ENCODE data around the gene STAM. TPM values are rescaled to one million over a fixed set of nuclear protein-coding genes. Genes with fewer than 3 reads are reported as not detected.
A peak's percentile ranks its signal among the peaks of the same experiment; 100 is the strongest.

Gene STAM
- 27.8 and 28.9 TPM in 2 replicates for polyA plus RNA-seq (2013)

GRCh38 chr10:17643755-17644484, at the start of gene STAM:
Gene STAM, plus strand, starts transcription at chr10:17644151. Its CDS starts 189 bp downstream, at chr10:17644340.
- no peaks in the 10 kb centered on the region for H3K9me3 ChIP-seq (ENCODE audit: insufficient read depth, low read depth, low read length)
- peak within 1 kb of the TSS; percentile 91 for H3K18ac ChIP-seq (ENCODE audit: low read length)
- H3K4me1 ChIP-seq (ENCODE audit: control insufficient read depth in 1 of 2, insufficient read depth in 2 of 2, low read length in 2 of 2): peaks cover 0 to 2% of the 10 kb centered on the region in 2 experiments
- H3K27ac ChIP-seq (ENCODE audit: low read depth, low read length): peak within 1 kb of the TSS; percentile 92
- peak within 1 kb of the TSS; percentile 94 for H2BK120ac ChIP-seq (ENCODE audit: insufficient read depth, low read length, poor library complexity)
- peak within 1 kb of the TSS; percentile 96 for H3K14ac ChIP-seq (ENCODE audit: low read length)
- peak within 1 kb of the TSS; percentile 97 for H2BK5ac ChIP-seq (ENCODE audit: low read depth, low read length, poor library complexity)
- H3K36me3 ChIP-seq (ENCODE audit: control insufficient read depth in 1 of 2, insufficient read depth in 2 of 2, low read length in 2 of 2): no peaks in the 10 kb centered on the region
- H3K27me3 ChIP-seq (ENCODE audit: insufficient read depth, low read length): no peaks in the 10 kb centered on the region
- H3K4ac ChIP-seq (ENCODE audit: low read depth, low read length): peak within 1 kb of the TSS; percentile 90
- peak; percentile 91 to 92 for DNase-seq
- H3K23ac ChIP-seq (ENCODE audit: low read length): no peak within 1 kb of the TSS
- peak within 1 kb of the TSS; percentile 93 for H3K9ac ChIP-seq (ENCODE audit: low read length)
- peak within 1 kb of the TSS; percentile 96 for H3K4me2 ChIP-seq (ENCODE audit: low read length)
- H4K8ac ChIP-seq (ENCODE audit: low read depth, low read length): peak within 1 kb of the TSS; percentile 92
- H2BK12ac ChIP-seq (ENCODE audit: low read length): peak within 1 kb of the TSS; percentile 76
- peak within 1 kb of the TSS; percentile 93 for H3K4me3 ChIP-seq (ENCODE audit: low read depth, low read length)
- peak within 1 kb of the TSS; percentile 86 for H4K12ac ChIP-seq (ENCODE audit: low read depth, low read length)
- H2AFZ ChIP-seq (ENCODE audit: insufficient read depth, low read length, poor library complexity): peak within 1 kb of the TSS; percentile 88
- peaks cover 9% of the 10 kb centered on the region for H3K79me2 ChIP-seq (ENCODE audit: control insufficient read depth, insufficient read depth, low read length, poor library complexity)
- peak within 1 kb of the TSS; percentile 96 for H4K91ac ChIP-seq (ENCODE audit: low read depth, low read length)
- H2AK5ac ChIP-seq (ENCODE audit: low read length): peak within 1 kb of the TSS; percentile 76
- no CpG with 5 or more reads among the region's 37 CpGs for WGBS (ENCODE audit: extremely low coverage, insufficient coverage, insufficient read length)
- peaks cover 13% of the 10 kb centered on the region for H3K79me1 ChIP-seq (ENCODE audit: low read length)

GRCh38 chr10:17597386-17597785, 46.6 kb upstream of the STAM start:
- Histone ChIP-seq H3K4me3 (ENCODE audit: low read depth, low read length) (no peak overlapping the region), H4K8ac (ENCODE audit: low read depth, low read length) (no peak overlapping the region), H2AK5ac (ENCODE audit: low read length) (no peak overlapping the region), H2BK12ac (ENCODE audit: low read length) (no peak overlapping the region), H3K14ac (ENCODE audit: low read length) (no peak overlapping the region), H3K18ac (ENCODE audit: low read length) (no peak overlapping the region), H2BK5ac (ENCODE audit: low read depth, low read length, poor library complexity) (no peak overlapping the region), H3K27ac (ENCODE audit: low read depth, low read length) (no peak overlapping the region), H2BK120ac (ENCODE audit: insufficient read depth, low read length, poor library complexity) (no peak overlapping the region), H2AFZ (ENCODE audit: insufficient read depth, low read length, poor library complexity) (no peak overlapping the region), H3K79me2 (ENCODE audit: control insufficient read depth, insufficient read depth, low read length, poor library complexity) (no peaks in the 10 kb centered on the region), H3K79me1 (ENCODE audit: low read length) (no peaks in the 10 kb centered on the region), H3K4ac (ENCODE audit: low read depth, low read length) (no peak overlapping the region), H3K4me2 (ENCODE audit: low read length) (no peak overlapping the region), H3K36me3 (ENCODE audit: control insufficient read depth in 1 of 2, insufficient read depth in 2 of 2, low read length in 2 of 2) (peaks cover 0 to 2% of the 10 kb centered on the region in 2 experiments), H4K12ac (ENCODE audit: low read depth, low read length) (no peak overlapping the region), H4K91ac (ENCODE audit: low read depth, low read length) (no peak overlapping the region), H3K4me1 (ENCODE audit: control insufficient read depth in 1 of 2, insufficient read depth in 2 of 2, low read length in 2 of 2) (no peaks in the 10 kb centered on the region), H3K9ac (ENCODE audit: low read length) (no peak overlapping the region), H3K27me3 (ENCODE audit: insufficient read depth, low read length) (no peaks in the 10 kb centered on the region), H3K23ac (ENCODE audit: low read length) (no peak overlapping the region), H3K9me3 (ENCODE audit: insufficient read depth, low read depth, low read length) (no peaks in the 10 kb centered on the region)
- no peak for DNase-seq
- WGBS (ENCODE audit: extremely low coverage, insufficient coverage, insufficient read length): no CpG with 5 or more reads among the region's 3 CpGs

GRCh38 chr10:17599089-17599488, 44.9 kb upstream of the STAM start:
- Histone ChIP-seq H3K4me1 (ENCODE audit: control insufficient read depth in 1 of 2, insufficient read depth in 2 of 2, low read length in 2 of 2) (no peaks in the 10 kb centered on the region), H2AK5ac (ENCODE audit: low read length) (no peak overlapping the region), H3K18ac (ENCODE audit: low read length) (no peak overlapping the region), H2BK120ac (ENCODE audit: insufficient read depth, low read length, poor library complexity) (no peak overlapping the region), H3K36me3 (ENCODE audit: control insufficient read depth in 1 of 2, insufficient read depth in 2 of 2, low read length in 2 of 2) (peaks cover 0 to 2% of the 10 kb centered on the region in 2 experiments), H3K27me3 (ENCODE audit: insufficient read depth, low read length) (no peaks in the 10 kb centered on the region), H3K4me2 (ENCODE audit: low read length) (no peak overlapping the region), H3K4ac (ENCODE audit: low read depth, low read length) (no peak overlapping the region), H3K23ac (ENCODE audit: low read length) (no peak overlapping the region), H3K9me3 (ENCODE audit: insufficient read depth, low read depth, low read length) (no peaks in the 10 kb centered on the region), H3K9ac (ENCODE audit: low read length) (no peak overlapping the region), H2BK5ac (ENCODE audit: low read depth, low read length, poor library complexity) (no peak overlapping the region), H4K12ac (ENCODE audit: low read depth, low read length) (no peak overlapping the region), H3K79me1 (ENCODE audit: low read length) (no peaks in the 10 kb centered on the region), H3K14ac (ENCODE audit: low read length) (no peak overlapping the region), H4K8ac (ENCODE audit: low read depth, low read length) (no peak overlapping the region), H3K79me2 (ENCODE audit: control insufficient read depth, insufficient read depth, low read length, poor library complexity) (no peaks in the 10 kb centered on the region), H3K4me3 (ENCODE audit: low read depth, low read length) (no peak overlapping the region), H2AFZ (ENCODE audit: insufficient read depth, low read length, poor library complexity) (no peak overlapping the region), H2BK12ac (ENCODE audit: low read length) (no peak overlapping the region), H3K27ac (ENCODE audit: low read depth, low read length) (no peak overlapping the region), H4K91ac (ENCODE audit: low read depth, low read length) (no peak overlapping the region)
- peak; percentile 21 to 46 for DNase-seq
- WGBS (ENCODE audit: extremely low coverage, insufficient coverage, insufficient read length): no CpG with 5 or more reads among the region's 8 CpGs

GRCh38 chr10:17605936-17606335, 38.0 kb upstream of the STAM start:
- Histone ChIP-seq H3K4me2 (ENCODE audit: low read length) (no peak overlapping the region), H4K12ac (ENCODE audit: low read depth, low read length) (no peak overlapping the region), H3K79me1 (ENCODE audit: low read length) (no peaks in the 10 kb centered on the region), H3K4me1 (ENCODE audit: control insufficient read depth in 1 of 2, insufficient read depth in 2 of 2, low read length in 2 of 2) (no peaks in the 10 kb centered on the region), H3K27me3 (ENCODE audit: insufficient read depth, low read length) (no peaks in the 10 kb centered on the region), H4K8ac (ENCODE audit: low read depth, low read length) (no peak overlapping the region), H3K4ac (ENCODE audit: low read depth, low read length) (no peak overlapping the region), H2AFZ (ENCODE audit: insufficient read depth, low read length, poor library complexity) (no peak overlapping the region), H3K79me2 (ENCODE audit: control insufficient read depth, insufficient read depth, low read length, poor library complexity) (no peaks in the 10 kb centered on the region), H2BK12ac (ENCODE audit: low read length) (no peak overlapping the region), H4K91ac (ENCODE audit: low read depth, low read length) (no peak overlapping the region), H2BK120ac (ENCODE audit: insufficient read depth, low read length, poor library complexity) (no peak overlapping the region), H3K36me3 (ENCODE audit: control insufficient read depth in 1 of 2, insufficient read depth in 2 of 2, low read length in 2 of 2) (no peaks in the 10 kb centered on the region), H3K14ac (ENCODE audit: low read length) (no peak overlapping the region), H3K9me3 (ENCODE audit: insufficient read depth, low read depth, low read length) (no peaks in the 10 kb centered on the region), H3K27ac (ENCODE audit: low read depth, low read length) (no peak overlapping the region), H3K9ac (ENCODE audit: low read length) (no peak overlapping the region), H2BK5ac (ENCODE audit: low read depth, low read length, poor library complexity) (no peak overlapping the region), H3K18ac (ENCODE audit: low read length) (no peak overlapping the region), H3K23ac (ENCODE audit: low read length) (no peak overlapping the region), H3K4me3 (ENCODE audit: low read depth, low read length) (no peak overlapping the region), H2AK5ac (ENCODE audit: low read length) (no peak overlapping the region)
- no peak for DNase-seq
- no CpG with 5 or more reads among the region's 6 CpGs for WGBS (ENCODE audit: extremely low coverage, insufficient coverage, insufficient read length)

Measured in trophoblast cell (in vitro differentiated cells and primary cell).